Hepatocyte (in vitro differentiated cells): ENCODE measurements around the gene DIRAS1.

Experiments used
- EZH2 ChIP-seq: fragments of 200-600 bp; sonication (generic); IDR thresholded peaks from 2 replicates; pipeline ENCODE4 v1.6.1; 2016; ENCODE audit warnings: antibody characterized with exemption, mild to moderate bottlenecking, borderline replicate concordance
- TF ChIP-seq, protein P1 (sequence below): fragments of 200-600 bp; sonication (generic); IDR thresholded peaks from 2 replicates; pipeline ENCODE4 v1.5.1; 2016; ENCODE audit warnings: antibody characterized with exemption, mild to moderate bottlenecking; ENCODE audit not compliant: poor library complexity

DNA sequence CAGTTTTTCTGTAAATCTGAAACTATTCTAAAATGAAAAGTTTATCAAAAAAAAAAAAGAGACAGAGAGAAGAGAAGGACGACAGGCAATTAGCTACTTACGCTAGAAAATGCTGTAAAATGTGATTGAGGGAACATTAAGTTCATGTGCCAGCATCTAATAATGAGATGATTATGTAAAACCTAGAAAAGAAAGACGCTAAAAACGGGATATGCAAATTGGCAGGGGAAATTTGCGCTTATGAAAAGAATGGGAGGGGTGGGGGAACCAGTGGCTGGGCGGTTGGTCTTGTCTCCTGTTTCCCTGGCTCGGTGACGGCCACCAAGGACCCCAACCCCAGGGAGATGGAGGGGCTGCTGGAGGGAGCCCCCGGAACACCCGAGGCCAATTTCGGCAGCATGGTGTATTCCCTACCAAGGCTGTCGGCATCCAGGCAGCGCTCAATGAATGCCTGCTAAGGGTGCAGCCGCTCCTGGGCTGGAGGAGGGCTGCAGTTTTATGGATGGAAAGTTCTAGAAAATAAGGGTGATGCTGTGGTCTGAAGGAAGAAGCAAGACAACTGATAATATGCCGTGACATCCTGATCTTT is 52.9 kb downstream of the DIRAS1 start:
- TF ChIP-seq, protein P1, sequence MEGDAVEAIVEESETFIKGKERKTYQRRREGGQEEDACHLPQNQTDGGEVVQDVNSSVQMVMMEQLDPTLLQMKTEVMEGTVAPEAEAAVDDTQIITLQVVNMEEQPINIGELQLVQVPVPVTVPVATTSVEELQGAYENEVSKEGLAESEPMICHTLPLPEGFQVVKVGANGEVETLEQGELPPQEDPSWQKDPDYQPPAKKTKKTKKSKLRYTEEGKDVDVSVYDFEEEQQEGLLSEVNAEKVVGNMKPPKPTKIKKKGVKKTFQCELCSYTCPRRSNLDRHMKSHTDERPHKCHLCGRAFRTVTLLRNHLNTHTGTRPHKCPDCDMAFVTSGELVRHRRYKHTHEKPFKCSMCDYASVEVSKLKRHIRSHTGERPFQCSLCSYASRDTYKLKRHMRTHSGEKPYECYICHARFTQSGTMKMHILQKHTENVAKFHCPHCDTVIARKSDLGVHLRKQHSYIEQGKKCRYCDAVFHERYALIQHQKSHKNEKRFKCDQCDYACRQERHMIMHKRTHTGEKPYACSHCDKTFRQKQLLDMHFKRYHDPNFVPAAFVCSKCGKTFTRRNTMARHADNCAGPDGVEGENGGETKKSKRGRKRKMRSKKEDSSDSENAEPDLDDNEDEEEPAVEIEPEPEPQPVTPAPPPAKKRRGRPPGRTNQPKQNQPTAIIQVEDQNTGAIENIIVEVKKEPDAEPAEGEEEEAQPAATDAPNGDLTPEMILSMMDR = no peak
- TF ChIP-seq EZH2 = no peak
